Fibroblast of the aortic adventitia (primary cell): Measurements from ENCODE around the gene SORCS1. TPM values are rescaled to one million over a fixed set of nuclear protein-coding genes. Genes with fewer than 3 reads are reported as not detected.

ENCODE experiments used
- DNase-seq: peaks from one replicate; pipeline ENCODE4 v3.0.0-alpha.2; 2010; ENCODE audit warnings: low read depth
- H3K4me3 ChIP-seq: 2 replicates; pipeline ENCODE4 v1.5.1; 2011; ENCODE audit warnings: low read depth, mild to moderate bottlenecking, control low read depth, low read length, moderate library complexity
- CTCF ChIP-seq: IDR thresholded peaks from 2 replicates; pipeline ENCODE4 v1.5.1; 2011; ENCODE audit warnings: mild to moderate bottlenecking, low read length, control low read depth, inconsistent platforms; ENCODE audit not compliant: insufficient read depth
- total RNA-seq: library from RNA; depleted of rRNA; stranded (reverse); fragments of >200 nt; gene quantifications from 2 replicates; pipeline ENCODE4 v1.2.3, GENCODE V29; 2012; ENCODE audit warnings: low replicate concordance

SORCS1 gene
- total RNA-seq, 1 donor, result not detected

- DNase-seq, result no peak
- H3K4me3 ChIP-seq, result no peak overlapping the region
- no peak for TF ChIP-seq CTCF
These were observed 91.7 kb downstream of the SORCS1 start for GRCh38 chr10:107072786-107073185.

DNA sequence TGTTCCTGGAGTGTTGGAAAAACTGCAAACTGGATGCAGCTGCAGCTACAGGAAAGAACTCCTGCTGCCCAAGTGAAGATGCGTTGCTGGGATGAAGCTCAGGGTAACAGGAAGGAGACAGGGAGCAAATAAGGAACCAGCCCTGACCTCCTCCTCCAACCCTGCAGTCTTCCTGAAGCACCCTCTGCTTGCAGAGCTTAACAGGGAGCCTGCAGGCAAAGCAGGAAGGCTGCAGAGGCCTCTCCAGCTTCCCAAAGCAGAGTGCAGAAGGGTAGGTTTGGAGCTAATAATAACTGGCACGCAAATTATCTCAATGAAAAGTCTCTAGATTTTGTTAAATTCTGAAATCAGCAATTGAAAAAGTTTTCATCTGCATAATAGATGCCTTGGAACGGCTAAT lies 92.5 kb downstream of the SORCS1 start:
- no peak overlapping the region for H3K4me3 ChIP-seq
- DNase-seq, result no peak
- TF ChIP-seq CTCF, result no peak

GRCh38 chr10:107071301-107071700 lies 93.2 kb downstream of the SORCS1 start:
- TF ChIP-seq CTCF, result no peak
- no peak for DNase-seq
- no peak overlapping the region for H3K4me3 ChIP-seq

- DNase-seq, result no peak
- no peak for TF ChIP-seq CTCF
These were observed 96.7 kb downstream of the SORCS1 start for GRCh38 chr10:107067843-107068242.

DNA sequence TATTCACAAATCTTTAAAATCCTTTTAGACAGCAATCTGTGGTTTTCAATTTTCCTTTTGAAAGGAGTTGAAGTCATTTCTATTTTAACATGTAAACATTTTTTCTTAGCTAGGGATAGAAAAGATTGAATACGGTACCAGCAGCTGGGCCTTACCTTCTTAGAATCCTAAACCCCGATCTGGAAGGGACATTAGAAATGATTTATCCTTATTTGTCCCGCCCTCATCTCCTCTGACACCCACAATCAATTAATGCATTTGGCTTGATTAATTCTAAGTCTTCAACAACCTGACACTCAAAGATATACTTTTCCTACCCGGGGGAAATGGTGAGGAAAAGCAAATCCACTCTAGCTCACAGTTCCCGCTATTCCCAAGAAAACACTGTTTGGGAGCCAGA lies 100.4 kb downstream of the SORCS1 start:
- H3K4me3 ChIP-seq, result no peak overlapping the region
- no peak for TF ChIP-seq CTCF
- no peak for DNase-seq

More at GRCh38 chr10:107067843-107068242, 96.7 kb downstream of the SORCS1 start:
- no peak overlapping the region for H3K4me3 ChIP-seq

DNA sequence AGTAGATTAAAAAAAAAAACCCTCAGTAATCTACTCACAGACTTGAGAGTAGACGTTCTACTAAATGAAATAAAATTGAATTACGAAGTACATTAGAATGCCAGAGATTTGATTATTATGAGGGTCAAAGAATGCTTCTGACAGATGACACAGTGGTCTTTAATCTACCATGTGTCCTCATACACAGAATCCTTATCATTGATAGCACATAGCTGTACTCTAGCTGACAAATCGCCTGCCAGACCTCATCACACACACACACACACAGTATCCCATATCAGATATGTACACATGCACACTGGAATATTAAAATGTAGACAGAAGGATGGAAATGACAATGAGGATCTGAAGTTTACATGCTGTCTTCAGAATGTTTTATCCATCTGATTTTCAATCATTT lies 104.6 kb downstream of the SORCS1 start:
- no peak for DNase-seq
- no peak for TF ChIP-seq CTCF
- no peak overlapping the region for H3K4me3 ChIP-seq

DNA sequence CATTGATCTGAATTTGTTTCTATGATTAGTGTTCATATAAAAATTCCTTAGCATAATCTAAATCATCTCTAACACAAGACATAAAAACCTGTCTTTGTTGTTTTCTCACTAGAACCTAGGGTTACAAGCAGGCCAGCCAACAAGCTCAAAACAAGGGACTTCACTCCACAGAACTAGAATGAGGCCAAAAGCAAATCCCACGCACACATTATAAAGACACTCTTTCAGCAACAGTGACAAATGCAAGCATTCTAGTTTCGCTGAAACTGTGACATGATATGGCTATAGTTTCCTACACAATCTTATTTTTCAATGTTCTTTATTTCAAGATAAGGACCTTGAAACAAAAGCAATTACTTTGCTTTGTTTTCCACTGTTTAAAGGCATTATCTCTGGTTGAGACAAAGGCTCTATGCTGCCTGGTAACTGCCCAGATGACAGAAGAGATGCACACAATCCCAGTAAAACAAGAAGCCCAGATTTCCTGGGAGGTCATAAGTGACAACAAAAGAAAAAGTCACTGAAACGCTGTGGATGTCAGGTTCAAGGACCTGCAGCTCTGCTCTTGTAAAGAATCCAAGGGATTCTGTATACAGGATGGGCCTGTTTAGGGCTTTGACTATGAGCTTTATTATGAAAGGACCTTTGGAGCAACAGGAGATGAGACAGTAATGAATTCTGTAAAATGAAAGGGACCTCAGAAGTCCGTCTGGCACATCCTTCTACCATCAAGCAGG lies 105.3 kb downstream of the SORCS1 start:
- DNase-seq, result no peak
- TF ChIP-seq CTCF, result no peak
- no peak overlapping the region for H3K4me3 ChIP-seq
